GM21423 (cell line): ENCODE results near the gene HTR7.

ENCODE experiments used
- ATAC-seq: cut with Tn5 transposase; IDR thresholded peaks from one replicate; pipeline ENCODE4 v1.9.1; 2021; ENCODE audit warnings: mild to moderate bottlenecking, moderate library complexity; ENCODE audit not compliant: unreplicated experiment

HTR7 gene

DNA sequence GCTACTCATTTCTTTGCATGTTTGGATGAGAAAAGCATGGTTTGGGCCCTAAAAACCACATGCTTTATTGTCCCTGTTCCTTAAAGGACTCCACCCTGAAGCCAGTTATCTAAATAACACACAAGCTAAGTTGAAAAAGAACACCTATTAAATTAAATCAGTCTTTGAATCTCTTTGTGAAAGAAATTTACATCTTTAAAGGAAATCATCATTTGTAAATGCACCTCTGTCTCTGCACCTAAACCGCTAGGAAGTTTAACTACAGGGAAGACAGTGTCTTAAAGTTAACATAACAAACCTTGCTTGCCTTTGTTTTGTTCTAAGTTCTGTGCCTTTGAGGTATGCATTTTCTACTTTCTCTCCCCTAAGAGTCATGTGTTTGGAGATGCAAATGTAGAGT is 52.6 kb downstream of the HTR7 start:
- ATAC-seq, result no peak

DNA sequence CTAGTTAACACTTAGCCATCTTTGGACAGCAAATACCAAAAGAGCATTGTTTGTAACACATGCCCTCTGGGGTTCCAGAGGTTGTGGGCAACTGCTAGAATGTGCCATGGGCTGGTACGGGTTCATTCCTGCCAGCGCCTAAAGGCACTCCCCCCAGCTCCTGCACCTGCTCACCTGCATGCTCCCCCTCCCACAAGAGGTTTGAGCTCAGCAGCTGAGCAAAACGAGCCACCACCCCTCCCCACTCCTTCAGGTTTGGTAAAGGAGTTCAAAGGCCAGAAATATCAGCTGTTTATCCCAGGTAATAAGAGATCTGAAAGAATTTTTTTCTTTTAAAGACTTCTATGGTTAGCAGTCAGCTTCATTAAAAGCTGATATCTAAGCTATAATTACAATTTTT is 53.5 kb downstream of the HTR7 start:
- ATAC-seq, result no peak

- ATAC-seq, result no peak
These were observed 56.2 kb downstream of the HTR7 start for GRCh38 chr10:90801608-90802007.

DNA sequence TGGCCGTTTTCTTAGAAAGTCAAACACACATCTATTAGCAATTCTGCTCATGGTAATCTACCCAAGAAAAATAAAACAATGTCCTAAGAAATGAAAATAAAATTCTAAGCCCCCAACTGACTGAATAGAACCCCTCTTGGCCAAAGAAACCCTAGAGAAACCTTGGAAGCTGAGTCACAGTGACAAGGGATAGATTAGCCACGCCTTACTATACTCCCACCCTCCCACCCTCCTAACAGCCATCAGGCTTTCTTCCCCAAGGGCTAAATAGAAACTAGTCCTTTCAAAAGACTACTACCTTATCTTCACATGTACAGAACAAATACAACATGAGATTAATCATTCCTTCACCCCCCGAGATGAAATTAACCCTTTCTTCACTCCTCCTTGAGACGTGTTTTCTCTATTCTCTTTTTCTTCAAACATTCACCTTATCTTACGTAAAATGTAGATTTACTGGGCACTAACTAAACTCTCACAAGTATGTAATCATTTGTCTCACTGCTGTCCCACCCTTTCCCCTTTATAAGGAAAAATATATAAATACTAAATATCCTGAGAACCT is 57.5 kb downstream of the HTR7 start:
- no peak for ATAC-seq

DNA sequence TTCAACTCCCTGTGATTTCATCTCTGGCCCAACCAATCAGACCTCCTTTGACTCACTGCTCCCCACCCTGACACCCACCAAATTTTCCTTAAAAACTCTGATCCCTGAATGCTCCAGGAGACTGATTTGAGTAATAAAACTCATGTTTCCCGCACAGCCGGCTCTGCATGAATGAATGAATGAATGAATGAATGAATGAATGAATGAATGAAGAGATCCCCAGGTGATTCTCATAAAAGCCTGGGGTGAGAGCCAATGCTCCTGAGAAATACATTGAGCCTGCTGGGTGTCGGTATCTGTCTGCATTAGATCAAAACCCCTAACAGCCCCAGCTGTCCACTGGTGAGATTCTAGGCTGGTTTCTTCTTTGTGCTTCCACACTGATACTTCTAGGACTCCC is 58.7 kb downstream of the HTR7 start:
- no peak for ATAC-seq

DNA sequence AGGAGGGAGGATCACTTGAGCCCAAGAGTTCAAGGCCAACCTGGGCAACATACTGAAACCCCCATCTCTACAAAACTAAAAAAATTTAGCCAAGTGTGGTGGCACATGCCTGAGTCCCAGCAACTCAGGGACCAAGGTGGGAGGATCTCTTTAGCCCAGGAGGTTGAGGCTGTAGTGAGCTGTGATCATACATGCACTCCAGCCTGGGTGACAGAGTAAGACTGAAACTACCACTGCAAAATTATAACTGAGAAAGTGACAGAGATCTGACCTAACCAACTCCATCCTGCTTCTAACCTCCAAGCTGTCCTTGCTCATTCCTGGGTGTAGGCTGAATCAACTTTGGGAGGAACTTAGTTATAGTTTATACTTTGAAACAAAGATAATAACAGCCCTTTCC is 59.4 kb downstream of the HTR7 start:
- no peak for ATAC-seq

DNA sequence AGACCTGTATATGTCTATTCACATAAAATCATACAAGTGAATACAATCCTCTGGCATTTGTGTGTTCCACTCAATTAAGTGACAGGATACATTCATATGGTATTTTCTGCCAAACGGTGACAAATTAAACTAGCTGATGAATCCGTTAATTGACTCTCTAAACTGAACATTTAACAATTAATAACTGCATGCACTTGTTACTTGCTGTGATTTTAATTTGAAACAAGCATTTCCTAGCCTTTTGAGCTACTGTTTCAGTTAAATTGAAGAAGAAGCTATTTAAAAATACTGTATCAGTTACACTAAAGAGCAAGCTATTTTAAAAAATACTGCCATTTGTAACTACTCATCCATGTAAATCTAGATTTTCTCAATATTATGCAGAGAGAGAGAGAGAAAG is 67.4 kb downstream of the HTR7 start:
- no peak for ATAC-seq

DNA sequence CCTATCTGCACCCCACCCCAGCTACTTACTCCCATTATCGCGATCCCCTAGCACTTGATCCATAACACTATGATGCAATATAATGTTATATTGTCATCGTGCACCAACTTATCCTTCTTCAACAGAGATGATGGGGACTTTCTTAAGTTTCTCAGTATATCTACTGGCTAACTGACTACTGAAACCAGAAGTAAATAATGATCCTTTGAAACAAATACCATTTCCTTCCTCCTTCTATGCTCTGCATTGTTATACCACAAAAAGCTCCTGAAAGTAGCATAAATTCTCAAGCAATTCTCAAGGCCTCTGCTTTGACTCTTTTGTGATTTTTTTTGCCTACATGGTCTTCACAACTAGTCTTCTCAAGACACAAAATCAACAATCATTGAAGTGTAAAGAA is 68.9 kb downstream of the HTR7 start:
- peak; percentile 79 for ATAC-seq

- ATAC-seq, result no peak
These were observed 69.7 kb downstream of the HTR7 start for GRCh38 chr10:90788199-90788491.

DNA sequence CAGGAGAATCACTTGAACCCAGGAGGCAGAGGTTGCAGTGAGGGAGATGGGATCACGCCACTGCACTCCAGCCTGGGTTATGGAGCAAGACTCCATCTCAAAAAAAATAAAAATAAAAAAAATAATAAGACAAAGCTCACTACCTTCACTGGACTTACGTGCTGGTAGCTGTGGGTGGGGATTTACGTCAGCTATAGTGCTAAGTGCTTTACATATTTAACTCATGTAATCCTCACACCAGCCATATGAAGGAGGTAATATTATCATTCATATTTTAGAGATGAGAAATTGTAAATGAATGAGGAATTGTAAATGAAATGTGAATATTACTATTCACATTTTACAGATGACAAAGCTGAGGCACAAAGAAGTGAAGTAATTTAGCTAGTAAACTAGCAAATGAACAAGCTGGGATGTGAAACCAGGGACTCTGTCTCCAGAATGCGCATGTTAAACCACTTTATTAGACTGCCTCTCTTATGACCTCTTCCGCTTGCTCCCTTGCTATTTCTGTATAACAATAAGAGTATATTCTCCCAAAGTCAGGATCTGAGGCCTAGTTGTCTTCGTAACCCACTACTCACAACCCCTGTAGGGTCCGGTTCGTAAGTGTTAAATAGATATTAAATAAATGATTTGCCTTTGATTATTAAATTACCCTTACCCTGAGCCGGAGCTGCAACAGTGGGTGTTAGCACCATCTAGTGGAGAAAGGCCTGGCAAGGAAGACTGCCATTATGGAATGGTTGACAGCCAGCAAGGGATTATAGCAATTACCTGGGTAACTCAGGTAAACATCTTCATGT is 70.2 kb downstream of the HTR7 start:
- no peak for ATAC-seq

- no peak for ATAC-seq
These were observed 72.1 kb downstream of the HTR7 start for GRCh38 chr10:90785782-90786181.

DNA sequence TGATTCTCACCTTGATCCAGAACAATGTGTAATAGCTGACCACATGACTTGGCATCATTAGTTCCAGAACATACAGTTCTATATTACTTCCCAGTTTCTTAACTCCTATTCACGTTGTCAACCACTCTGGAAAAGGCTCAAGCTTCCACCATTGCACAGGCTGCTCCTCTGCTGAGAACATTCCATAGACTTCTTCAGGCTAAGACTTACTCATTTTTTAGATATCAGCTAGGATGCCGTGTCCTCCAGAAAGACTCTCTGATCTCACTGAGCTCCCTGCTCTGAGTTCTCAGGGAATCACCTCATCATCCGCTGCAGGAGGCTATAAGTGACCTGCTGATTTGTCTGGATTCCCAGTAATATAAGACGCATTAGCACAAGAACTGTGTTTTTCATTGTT is 73.1 kb downstream of the HTR7 start:
- no peak for ATAC-seq

- ATAC-seq, result no peak
These were observed 77.4 kb downstream of the HTR7 start for GRCh38 chr10:90780488-90780887.

DNA sequence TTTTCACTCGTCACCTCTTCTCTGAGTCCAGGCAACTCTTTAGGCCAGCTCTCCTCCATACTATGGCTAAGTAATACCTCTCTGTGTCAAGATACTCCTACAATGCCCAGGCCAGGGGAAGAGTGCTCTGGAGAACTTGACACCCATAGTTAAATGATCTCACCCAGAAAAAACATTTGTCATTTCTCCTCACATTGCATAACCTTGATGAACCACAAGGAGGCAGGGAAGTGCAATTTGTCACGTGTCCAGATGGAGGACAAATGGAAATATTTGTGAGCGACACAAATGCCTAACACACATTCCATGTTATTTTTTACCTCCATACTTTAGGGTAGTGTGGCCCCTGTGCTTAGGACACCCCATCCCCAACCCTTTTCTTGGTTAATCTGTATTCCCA is 78.3 kb downstream of the HTR7 start:
- no peak for ATAC-seq

GRCh38 chr10:90777621-90778020 is 80.2 kb downstream of the HTR7 start:
- no peak for ATAC-seq

- ATAC-seq, result no peak
These were observed 82.3 kb downstream of the HTR7 start for GRCh38 chr10:90775351-90776028.

GRCh38 chr10:90769946-90770841 is 87.6 kb downstream of the HTR7 start:
- ATAC-seq, result no peak

- ATAC-seq, result peak; percentile 75
These were observed 106.5 kb downstream of the HTR7 start for GRCh38 chr10:90751107-90751997.

GRCh38 chr10:90746829-90747228 is 111.0 kb downstream of the HTR7 start:
- no peak for ATAC-seq

DNA sequence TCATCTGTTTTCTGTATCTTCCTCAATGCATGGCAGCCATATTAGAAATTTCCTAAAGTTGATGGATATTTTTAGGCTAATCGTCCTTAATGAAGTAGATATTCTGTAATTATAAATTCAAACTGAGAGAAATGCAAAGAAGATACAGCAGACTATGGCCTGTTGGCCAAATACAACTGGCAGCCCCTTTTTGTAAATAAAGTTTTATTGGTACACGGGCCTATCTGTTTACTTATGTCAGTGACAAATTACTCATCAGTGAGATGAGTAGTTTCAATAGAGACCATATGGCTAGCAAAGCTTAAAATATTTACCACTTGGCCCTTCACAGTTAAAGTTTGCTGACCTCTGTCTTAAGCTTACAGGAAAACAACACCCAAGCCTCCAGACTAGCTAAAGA is 112.3 kb downstream of the HTR7 start:
- ATAC-seq, result no peak
